Fibroblast of the conjunctiva (primary cell): ENCODE results near the gene TMEM141.

Experiments
- DNase-seq: peaks from one replicate; pipeline ENCODE4 v3.0.0-alpha.2; 2010; ENCODE audit warnings: low read depth

TMEM141 gene

GRCh38 chr9:136790640-136791515, at the start of gene TMEM141:
Gene TMEM141 (plus strand): TSS chr9:136791344. CDS start chr9:136791371, 27 bp downstream.
- peak; percentile 99 for DNase-seq

GRCh38 chr9:136741883-136742571, 49.1 kb upstream of the TMEM141 start:
- DNase-seq, result no peak

DNA sequence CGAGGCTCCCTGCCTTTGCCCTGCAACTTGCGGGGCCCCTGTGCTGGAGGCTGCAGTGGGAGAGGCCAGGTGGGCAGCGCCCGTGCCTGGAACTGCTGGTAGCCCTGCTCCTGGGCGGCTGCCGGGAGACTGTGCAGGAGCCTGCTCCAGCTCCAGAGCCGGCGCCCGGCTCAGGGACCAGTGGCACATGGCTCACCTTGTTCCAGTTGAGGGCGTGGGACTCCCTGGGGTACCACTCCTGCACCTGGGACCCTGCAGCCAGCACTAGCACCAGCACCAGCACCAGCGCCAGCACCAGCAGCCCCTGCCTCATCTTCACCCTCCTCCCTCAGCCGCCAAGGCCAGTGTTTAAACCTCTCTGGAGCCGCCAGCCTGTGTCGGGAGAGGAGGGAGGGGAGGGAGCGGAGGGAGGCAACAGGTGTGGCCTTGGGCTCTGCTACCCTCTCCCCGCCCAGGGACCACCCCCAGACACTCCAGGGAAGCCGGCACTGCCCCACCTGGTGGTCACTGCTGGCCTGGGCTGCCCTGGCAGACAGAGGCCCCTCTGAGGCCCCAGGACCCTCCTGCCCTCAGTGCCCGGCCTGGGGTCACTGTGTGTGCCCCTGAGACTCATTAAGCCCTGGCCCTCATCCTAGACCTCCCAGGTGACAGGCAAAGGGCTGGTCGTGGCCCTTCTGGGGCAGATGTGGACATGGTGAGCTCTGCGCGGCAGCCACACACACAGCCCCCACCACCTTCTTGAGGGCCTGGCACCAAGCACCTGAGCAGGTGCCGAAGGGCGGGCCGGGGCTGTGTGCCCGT, 48.4 kb upstream of the TMEM141 start, which contains the start of gene LCN10:
Gene LCN10, minus strand, starts transcription at position 350 of the 801 bp plus-strand sequence. Its CDS starts 37 bp downstream, at position 313.
- DNase-seq, result no peak

DNA sequence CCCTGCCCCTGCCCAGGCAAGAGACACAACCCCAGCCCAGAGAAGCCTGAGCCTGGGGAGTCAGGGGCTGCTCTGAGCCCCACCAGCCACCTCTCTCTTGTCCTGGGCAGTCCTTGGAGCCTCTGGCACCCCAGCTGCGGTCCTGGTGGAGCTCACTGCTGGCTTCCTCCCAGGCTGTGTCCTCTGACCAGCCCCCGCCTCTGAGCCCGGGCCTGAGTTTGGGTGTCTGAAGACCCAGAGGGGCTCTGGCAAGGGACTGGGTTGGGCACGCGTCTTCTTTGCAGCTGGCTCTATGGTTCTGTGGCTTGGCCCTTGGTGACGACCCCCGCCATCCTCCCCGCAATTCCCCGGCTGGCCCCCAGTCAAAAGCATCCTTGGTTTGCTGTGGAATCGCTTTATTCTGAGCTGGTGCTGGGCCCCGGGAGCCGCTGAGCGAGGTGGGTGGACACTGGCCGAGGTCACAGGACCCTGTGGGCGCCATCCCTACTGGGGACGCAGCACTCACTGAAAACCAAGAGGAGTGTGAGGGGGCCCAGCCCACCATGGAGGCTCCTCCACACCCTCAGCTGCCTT, 47.4 kb upstream of the TMEM141 start:
- DNase-seq, result no peak

- no peak for DNase-seq
Measured at GRCh38 chr9:136744773-136745172, 46.4 kb upstream of the TMEM141 start.

- DNase-seq, result no peak
Measured at GRCh38 chr9:136745389-136746154, 45.6 kb upstream of the TMEM141 start.

DNA sequence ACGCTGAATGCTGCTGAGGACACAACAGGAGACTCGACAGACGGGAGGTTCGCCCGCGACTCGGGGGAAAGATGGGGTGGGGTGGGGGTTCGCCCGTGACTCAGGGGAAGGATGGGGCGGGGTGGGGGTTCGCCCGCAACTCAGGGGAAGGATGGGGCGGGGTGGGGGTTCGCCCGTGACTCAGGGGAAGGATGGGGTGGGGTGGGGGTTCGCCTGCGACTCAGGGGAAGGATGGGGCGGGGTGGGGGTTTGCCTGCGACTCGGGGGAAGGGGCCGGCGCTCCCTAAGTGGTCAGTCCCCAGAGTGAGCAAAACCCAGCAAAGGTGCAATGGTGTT, 45.0 kb upstream of the TMEM141 start:
- DNase-seq, result no peak

DNA sequence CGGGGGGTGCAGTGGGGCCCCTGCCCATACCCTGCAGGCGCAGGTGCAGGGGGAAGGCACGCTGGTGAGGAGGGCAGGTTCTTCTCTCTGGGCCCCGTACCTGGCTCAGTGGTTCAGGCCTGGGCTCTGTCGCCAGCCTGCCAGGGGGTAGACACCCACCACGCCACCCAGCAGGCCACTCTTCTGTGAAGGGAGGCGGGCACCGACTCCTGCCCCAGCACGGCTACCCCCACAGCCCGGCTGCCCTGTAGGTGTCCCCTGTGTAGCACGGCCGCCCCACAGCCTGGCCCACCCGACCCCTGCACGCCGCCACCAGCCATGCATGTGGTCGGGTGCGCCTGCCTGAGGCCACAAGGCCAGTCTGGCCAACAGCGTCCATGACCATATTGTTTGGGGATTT, 44.5 kb upstream of the TMEM141 start:
- no peak for DNase-seq

- no peak for DNase-seq
Measured at GRCh38 chr9:136747161-136748060, 43.7 kb upstream of the TMEM141 start.

DNA sequence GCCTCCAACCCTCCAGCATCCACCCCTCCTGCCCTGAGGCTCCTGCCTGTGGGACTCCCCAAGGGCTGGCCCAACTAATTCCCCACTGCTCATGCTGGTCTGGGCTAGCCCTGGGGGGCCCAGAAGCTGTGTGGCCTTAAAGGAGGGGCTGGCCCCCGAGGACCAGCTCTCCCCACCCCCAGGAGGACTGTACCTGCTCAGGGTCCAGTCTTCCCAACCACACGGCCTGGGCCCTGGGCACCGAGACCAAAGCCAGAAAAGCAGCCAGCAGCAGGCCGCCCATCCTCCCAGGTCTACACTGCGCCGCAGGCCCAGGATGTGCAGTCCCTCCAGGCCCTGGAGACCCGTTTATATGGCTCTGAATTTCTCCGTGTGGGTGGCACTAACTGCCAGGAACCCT, 42.9 kb upstream of the TMEM141 start, which contains the start of gene LCN6:
Gene LCN6, minus strand, starts transcription at position 325 of the 400 bp plus-strand sequence. Its CDS starts 42 bp downstream, at position 283.
- DNase-seq, result no peak

- DNase-seq, result no peak
Measured at GRCh38 chr9:136748666-136749611, 42.2 kb upstream of the TMEM141 start.

DNA sequence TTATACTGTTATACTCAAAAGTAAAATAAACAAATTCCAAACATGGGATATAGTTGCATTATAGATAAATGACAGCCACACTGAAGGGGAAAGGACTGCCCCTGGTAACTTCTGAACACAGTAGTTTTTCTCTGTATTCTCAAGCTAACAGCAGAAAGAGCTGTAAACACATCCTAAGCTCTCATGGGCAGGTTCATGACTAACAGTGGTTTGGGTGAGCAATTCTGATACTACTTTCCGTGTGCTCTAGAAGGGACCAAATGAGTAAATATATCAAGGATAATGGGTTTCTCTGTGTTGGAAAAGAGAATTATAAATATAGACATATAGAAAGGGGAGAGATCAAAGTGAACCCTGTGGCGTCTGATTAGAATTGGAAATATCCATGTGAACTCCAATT, 40.6 kb upstream of the TMEM141 start:
- no peak for DNase-seq

DNA sequence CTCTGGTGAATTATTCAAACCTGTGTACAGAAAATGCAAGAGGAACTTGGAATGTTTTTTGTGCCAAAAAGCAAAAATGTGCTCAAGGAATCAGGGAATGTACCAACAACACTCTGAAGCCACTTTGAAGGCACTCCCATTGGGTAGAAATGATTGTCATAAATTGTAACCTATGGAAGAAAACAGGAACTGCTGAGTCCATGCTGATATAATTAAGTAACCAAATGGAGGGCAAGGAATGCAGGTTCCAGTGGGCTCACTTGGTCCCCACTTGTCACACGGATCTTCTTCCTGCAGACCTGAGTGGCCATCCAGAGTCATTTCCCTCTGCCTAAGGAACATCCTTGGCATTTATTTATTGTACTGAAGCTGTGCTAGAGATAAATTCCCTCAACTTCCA, 39.9 kb upstream of the TMEM141 start:
- DNase-seq, result no peak

DNA sequence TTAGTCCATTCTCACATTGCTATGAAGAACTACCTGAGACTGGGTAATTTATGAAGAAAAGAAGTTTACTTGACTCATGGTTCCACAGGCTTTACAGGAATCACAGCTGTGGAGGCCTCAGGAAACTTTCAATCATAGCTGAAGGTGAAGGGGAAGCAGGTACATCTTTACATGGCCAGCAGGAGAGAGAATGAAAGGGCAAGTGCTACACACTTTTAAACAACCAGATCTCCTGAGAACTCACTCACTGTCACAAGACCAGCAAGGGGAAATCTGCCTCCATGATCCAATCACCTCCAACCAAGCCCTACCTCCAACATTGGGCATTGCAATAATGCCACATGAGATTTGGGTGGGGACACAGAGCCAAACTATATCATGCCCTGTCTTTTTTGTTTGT, 39.3 kb upstream of the TMEM141 start:
- DNase-seq, result no peak

DNA sequence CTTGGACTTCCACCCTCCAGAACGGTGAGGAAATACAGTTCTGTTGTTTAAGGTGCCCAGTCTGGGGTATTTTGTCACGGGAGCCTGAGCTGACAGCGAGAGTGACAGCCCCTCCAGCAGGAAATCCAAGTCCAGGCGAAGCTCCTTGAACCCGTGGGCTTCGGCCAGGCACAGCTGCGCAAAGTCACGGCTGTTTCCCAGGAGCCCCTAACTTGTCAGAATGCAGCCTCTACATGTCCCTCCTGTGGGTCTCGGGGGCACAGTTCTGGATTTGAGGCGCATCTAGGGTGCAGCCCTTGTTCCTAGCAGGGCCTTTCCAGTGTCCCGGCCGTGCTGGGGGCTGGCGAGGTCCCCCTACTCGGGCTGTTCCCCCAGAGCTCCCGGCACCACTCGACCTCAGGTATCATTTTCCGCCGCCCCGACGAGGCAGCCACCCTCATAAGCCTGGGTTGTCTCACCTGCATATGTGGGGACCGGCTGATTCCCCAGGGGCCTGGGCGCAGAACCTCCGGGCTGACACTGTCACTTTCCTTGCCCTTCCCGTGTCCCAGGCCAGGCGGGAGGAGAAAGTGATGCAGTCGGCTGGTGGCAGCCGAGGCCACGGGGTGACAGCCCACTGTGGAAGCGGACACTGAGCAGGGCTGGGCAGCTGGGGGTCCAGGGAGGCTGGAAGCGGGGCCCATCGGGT, 37.6 kb upstream of the TMEM141 start:
- no peak for DNase-seq

GRCh38 chr9:136754059-136754572, 37.0 kb upstream of the TMEM141 start:
- no peak for DNase-seq

- DNase-seq, result no peak
Measured at GRCh38 chr9:136754626-136755301, 36.4 kb upstream of the TMEM141 start.
